Measurements from ENCODE around the gene MYO10. TPM values are rescaled to one million over a fixed set of nuclear protein-coding genes. Genes with fewer than 3 reads are reported as not detected.

MYO10 gene
- total and polyA plus RNA-seq, 2 experiments from 2014 or later = 119 to 276 TPM

DNA sequence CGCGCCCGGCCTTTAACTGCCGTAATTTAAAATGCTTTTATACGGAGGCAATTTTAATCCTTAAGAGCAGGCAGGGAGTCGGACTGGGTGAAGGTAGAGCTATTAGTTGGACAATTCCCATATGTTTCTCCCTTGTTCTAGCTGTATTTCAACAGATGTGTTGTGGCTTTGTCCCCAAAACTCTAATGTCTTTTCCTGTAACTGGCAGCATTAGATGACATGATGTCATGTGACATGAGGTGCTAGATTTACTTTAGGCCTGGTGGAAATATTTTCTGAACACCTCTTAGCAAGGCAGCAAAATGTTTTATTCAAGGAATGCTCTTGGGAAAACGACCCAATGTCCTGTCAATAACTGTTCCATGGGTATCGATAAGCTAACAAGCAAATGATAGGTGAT lies 8.5 kb downstream of the MYO10 start:
- no peak overlapping the region for H3K27ac ChIP-seq (ENCODE audit: low read depth)
- H3K79me2 ChIP-seq (replicated peaks; ENCODE audit: insufficient read depth) = peaks cover 95% of the 10 kb centered on the region
- H3K27me3 Mint-ChIP-seq (ENCODE audit: insufficient read depth, low read depth, poor library complexity) = peaks cover 2% of the 10 kb centered on the region
- TF ChIP-seq CREB1 (CRISPR knock-in tag; IDR thresholded peaks at IDR 0.05; ENCODE audit: low read depth) (no peak), STAT1 (IDR thresholded peaks at IDR 0.05; ENCODE audit: unreplicated experiment) (no peak), EZH2phosphoT487 (IDR thresholded peaks at IDR 0.05; ENCODE audit: unreplicated experiment) (no peak), JUNB (IDR thresholded peaks at IDR 0.05; ENCODE audit: unreplicated experiment) (no peak), ZNF114 (CRISPR knock-in tag; IDR thresholded peaks at IDR 0.05) (no peak), NANOG (IDR thresholded peaks at IDR 0.05; ENCODE audit: borderline replicate concordance) (no peak), EZH2 (IDR thresholded peaks at IDR 0.05; ENCODE audit: low read depth, unreplicated experiment) (no peak), POLR2AphosphoS5 (IDR thresholded peaks at IDR 0.05; ENCODE audit: low read depth) (no peak), ZNF331 (CRISPR knock-in tag; IDR thresholded peaks at IDR 0.05; ENCODE audit: low read depth) (no peak)
- TF ChIP-seq, protein P1, sequence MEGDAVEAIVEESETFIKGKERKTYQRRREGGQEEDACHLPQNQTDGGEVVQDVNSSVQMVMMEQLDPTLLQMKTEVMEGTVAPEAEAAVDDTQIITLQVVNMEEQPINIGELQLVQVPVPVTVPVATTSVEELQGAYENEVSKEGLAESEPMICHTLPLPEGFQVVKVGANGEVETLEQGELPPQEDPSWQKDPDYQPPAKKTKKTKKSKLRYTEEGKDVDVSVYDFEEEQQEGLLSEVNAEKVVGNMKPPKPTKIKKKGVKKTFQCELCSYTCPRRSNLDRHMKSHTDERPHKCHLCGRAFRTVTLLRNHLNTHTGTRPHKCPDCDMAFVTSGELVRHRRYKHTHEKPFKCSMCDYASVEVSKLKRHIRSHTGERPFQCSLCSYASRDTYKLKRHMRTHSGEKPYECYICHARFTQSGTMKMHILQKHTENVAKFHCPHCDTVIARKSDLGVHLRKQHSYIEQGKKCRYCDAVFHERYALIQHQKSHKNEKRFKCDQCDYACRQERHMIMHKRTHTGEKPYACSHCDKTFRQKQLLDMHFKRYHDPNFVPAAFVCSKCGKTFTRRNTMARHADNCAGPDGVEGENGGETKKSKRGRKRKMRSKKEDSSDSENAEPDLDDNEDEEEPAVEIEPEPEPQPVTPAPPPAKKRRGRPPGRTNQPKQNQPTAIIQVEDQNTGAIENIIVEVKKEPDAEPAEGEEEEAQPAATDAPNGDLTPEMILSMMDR (conservative IDR thresholded peaks at IDR 0.05; ENCODE audit: low read depth in 2 of 2) = no peak
- TF ChIP-seq, protein P2, sequence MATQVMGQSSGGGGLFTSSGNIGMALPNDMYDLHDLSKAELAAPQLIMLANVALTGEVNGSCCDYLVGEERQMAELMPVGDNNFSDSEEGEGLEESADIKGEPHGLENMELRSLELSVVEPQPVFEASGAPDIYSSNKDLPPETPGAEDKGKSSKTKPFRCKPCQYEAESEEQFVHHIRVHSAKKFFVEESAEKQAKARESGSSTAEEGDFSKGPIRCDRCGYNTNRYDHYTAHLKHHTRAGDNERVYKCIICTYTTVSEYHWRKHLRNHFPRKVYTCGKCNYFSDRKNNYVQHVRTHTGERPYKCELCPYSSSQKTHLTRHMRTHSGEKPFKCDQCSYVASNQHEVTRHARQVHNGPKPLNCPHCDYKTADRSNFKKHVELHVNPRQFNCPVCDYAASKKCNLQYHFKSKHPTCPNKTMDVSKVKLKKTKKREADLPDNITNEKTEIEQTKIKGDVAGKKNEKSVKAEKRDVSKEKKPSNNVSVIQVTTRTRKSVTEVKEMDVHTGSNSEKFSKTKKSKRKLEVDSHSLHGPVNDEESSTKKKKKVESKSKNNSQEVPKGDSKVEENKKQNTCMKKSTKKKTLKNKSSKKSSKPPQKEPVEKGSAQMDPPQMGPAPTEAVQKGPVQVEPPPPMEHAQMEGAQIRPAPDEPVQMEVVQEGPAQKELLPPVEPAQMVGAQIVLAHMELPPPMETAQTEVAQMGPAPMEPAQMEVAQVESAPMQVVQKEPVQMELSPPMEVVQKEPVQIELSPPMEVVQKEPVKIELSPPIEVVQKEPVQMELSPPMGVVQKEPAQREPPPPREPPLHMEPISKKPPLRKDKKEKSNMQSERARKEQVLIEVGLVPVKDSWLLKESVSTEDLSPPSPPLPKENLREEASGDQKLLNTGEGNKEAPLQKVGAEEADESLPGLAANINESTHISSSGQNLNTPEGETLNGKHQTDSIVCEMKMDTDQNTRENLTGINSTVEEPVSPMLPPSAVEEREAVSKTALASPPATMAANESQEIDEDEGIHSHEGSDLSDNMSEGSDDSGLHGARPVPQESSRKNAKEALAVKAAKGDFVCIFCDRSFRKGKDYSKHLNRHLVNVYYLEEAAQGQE (IDR thresholded peaks at IDR 0.05; ENCODE audit: unreplicated experiment) = no peak
- TF ChIP-seq, protein P3, sequence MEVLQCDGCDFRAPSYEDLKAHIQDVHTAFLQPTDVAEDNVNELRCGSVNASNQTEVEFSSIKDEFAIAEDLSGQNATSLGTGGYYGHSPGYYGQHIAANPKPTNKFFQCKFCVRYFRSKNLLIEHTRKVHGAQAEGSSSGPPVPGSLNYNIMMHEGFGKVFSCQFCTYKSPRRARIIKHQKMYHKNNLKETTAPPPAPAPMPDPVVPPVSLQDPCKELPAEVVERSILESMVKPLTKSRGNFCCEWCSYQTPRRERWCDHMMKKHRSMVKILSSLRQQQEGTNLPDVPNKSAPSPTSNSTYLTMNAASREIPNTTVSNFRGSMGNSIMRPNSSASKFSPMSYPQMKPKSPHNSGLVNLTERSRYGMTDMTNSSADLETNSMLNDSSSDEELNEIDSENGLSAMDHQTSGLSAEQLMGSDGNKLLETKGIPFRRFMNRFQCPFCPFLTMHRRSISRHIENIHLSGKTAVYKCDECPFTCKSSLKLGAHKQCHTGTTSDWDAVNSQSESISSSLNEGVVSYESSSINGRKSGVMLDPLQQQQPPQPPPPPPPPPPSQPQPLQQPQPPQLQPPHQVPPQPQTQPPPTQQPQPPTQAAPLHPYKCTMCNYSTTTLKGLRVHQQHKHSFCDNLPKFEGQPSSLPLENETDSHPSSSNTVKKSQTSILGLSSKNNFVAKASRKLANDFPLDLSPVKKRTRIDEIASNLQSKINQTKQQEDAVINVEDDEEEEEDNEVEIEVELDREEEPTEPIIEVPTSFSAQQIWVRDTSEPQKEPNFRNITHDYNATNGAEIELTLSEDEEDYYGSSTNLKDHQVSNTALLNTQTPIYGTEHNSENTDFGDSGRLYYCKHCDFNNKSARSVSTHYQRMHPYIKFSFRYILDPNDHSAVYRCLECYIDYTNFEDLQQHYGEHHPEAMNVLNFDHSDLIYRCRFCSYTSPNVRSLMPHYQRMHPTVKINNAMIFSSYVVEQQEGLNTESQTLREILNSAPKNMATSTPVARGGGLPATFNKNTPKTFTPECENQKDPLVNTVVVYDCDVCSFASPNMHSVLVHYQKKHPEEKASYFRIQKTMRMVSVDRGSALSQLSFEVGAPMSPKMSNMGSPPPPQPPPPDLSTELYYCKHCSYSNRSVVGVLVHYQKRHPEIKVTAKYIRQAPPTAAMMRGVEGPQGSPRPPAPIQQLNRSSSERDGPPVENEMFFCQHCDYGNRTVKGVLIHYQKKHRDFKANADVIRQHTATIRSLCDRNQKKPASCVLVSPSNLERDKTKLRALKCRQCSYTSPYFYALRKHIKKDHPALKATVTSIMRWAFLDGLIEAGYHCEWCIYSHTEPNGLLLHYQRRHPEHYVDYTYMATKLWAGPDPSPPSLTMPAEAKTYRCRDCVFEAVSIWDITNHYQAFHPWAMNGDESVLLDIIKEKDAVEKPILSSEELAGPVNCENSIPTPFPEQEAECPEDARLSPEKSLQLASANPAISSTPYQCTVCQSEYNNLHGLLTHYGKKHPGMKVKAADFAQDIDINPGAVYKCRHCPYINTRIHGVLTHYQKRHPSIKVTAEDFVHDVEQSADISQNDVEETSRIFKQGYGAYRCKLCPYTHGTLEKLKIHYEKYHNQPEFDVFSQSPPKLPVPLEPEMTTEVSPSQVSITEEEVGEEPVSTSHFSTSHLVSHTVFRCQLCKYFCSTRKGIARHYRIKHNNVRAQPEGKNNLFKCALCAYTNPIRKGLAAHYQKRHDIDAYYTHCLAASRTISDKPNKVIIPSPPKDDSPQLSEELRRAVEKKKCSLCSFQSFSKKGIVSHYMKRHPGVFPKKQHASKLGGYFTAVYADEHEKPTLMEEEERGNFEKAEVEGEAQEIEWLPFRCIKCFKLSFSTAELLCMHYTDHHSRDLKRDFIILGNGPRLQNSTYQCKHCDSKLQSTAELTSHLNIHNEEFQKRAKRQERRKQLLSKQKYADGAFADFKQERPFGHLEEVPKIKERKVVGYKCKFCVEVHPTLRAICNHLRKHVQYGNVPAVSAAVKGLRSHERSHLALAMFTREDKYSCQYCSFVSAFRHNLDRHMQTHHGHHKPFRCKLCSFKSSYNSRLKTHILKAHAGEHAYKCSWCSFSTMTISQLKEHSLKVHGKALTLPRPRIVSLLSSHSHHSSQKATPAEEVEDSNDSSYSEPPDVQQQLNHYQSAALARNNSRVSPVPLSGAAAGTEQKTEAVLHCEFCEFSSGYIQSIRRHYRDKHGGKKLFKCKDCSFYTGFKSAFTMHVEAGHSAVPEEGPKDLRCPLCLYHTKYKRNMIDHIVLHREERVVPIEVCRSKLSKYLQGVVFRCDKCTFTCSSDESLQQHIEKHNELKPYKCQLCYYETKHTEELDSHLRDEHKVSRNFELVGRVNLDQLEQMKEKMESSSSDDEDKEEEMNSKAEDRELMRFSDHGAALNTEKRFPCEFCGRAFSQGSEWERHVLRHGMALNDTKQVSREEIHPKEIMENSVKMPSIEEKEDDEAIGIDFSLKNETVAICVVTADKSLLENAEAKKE (CRISPR knock-in tag; IDR thresholded peaks at IDR 0.05) = no peak
- TF ChIP-seq, protein P4, sequence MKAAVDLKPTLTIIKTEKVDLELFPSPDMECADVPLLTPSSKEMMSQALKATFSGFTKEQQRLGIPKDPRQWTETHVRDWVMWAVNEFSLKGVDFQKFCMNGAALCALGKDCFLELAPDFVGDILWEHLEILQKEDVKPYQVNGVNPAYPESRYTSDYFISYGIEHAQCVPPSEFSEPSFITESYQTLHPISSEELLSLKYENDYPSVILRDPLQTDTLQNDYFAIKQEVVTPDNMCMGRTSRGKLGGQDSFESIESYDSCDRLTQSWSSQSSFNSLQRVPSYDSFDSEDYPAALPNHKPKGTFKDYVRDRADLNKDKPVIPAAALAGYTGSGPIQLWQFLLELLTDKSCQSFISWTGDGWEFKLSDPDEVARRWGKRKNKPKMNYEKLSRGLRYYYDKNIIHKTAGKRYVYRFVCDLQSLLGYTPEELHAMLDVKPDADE (IDR thresholded peaks at IDR 0.05) = no peak
- DNase-seq (ENCODE audit: low spot score) (no peak), ATAC-seq (no peak)
- H2AFZ ChIP-seq = no peak overlapping the region
- H3K4me1 Mint-ChIP-seq = peaks cover 24% of the 10 kb centered on the region
- H3K4me1 ChIP-seq (ENCODE audit: insufficient read depth) = peaks cover 21% of the 10 kb centered on the region; the same call in 1 of the 2 replicates
- no peaks in the 10 kb centered on the region for H3F3A ChIP-seq (replicated peaks; ENCODE audit: low read depth)
- H3K4me3 Mint-ChIP-seq = no peak overlapping the region
- no peak overlapping the region for H3K4me2 ChIP-seq
- no peaks in the 10 kb centered on the region for H3K9me3 Mint-ChIP-seq
- H3K27ac Mint-ChIP-seq = no peak overlapping the region
- no peaks in the 10 kb centered on the region for H3K27me3 ChIP-seq (ENCODE audit: insufficient read depth)
- H3K4me3 ChIP-seq = no peak overlapping the region
- H3K36me3 Mint-ChIP-seq (ENCODE audit: low read depth) = peaks cover 3% of the 10 kb centered on the region; the same call in 1 of the 3 replicates
- no peaks in the 10 kb centered on the region for H3K9me2 ChIP-seq (ENCODE audit: insufficient read depth)
- no peaks in the 10 kb centered on the region for H3K36me3 ChIP-seq (ENCODE audit: insufficient read depth)
- peaks cover 31% of the 10 kb centered on the region for H4K20me1 ChIP-seq (replicated peaks; ENCODE audit: insufficient read depth)

Measured in GM23338 (cell line).